GM18858 (cell line): ENCODE results near the gene CCDC9.
A peak's percentile ranks its signal among the peaks of the same experiment; 100 is the strongest.
"Not testable (repeated sequence)": the region's sequence is repeated elsewhere in the genome, so short reads cannot be mapped to it uniquely, and the experiment has no call there.

Experiments used
- ATAC-seq: cut with Tn5 transposase; IDR thresholded peaks from one replicate; pipeline ENCODE4 v1.9.1; 2021; ENCODE audit not compliant: unreplicated experiment

CCDC9 gene

GRCh38 chr19:47258895-47259555 lies 2.7 kb downstream of the CCDC9 start:
- ATAC-seq, result no peak

DNA sequence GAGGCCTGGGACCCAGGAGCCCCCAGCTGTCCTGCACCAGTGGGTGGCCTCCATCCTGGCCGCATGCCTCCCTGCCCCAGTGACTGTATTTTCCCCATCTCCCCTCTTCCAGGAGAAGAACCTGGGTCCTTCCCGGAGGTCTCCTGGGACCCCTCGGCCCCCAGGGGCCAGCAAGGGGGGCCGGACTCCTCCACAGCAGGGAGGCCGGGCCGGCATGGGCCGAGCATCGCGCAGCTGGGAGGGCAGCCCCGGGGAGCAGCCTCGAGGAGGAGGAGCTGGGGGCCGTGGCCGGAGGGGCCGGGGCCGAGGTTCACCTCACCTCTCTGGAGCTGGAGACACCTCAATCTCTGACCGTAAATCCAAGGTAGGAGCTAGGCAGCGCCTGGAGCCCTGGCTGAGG lies 4.2 kb downstream of the CCDC9 start:
- no peak for ATAC-seq

- ATAC-seq, result not testable (repeated sequence)
Measured at GRCh38 chr19:47261946-47262793, 5.8 kb downstream of the CCDC9 start.

- no peak for ATAC-seq
Measured at GRCh38 chr19:47264629-47265028, 8.3 kb downstream of the CCDC9 start.

- ATAC-seq, result no peak
Measured at GRCh38 chr19:47266401-47266941, 10.1 kb downstream of the CCDC9 start.

- ATAC-seq, result no peak
Measured at GRCh38 chr19:47267350-47267759, 11.0 kb downstream of the CCDC9 start.

DNA sequence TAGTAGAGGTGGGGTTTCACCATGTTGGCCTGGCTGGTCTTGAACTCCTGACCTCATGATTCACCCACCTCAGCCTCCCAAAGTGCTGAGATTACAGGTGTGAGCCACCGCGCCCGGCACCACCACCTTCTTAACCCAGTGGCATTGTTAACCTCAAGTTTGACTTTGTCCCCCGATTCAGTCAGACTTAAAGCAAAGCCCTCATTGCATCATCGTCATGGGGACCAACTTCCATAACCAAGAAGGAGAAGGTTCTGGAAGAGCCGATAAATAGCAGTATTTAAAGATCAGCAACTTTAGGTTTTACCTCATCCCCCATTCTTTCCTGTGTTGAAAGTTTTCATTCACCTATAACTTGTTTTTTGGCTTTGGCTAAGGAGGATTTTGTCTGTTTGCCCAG lies 11.7 kb downstream of the CCDC9 start:
- ATAC-seq, result no peak

DNA sequence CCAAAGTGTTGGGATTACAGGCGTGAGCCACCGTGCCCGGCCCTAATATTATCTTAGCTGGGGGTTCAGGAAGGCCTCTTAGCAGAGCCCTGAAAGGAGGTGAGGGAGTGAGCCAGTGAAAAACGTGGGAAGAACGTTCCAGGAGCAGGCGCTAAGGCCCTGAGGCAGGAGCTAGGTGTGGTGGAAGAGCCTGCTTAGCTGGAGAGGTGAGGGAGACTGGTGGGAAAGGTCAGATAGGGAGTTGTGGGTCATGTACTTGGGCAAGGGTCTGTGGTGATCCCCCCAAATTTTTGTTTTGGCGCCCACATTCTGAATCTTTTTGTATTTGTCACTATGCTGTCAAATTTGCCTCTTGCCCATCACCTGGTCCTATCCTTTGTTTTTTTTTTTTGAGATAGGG lies 13.3 kb downstream of the CCDC9 start:
- ATAC-seq, result no peak

DNA sequence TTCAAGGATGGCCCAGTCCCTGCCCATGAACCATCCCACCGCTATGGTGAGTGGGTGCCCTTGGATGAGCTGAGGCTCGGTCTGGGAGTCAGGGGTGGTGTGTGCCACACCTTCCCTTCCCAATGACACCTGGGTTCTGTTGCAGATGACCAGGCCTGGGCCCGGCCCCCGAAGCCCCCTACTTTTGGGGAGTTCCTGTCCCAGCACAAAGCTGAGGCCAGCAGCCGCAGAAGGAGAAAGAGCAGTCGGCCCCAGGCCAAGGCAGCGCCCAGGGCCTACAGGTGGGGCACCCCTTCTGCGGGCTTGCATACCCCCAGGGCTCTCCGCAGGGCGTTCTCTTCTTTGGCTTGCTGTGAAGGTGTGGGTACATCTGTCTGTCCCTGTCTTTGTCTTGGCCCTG lies 14.1 kb downstream of the CCDC9 start:
- no peak for ATAC-seq

GRCh38 chr19:47271949-47272348 lies 15.6 kb downstream of the CCDC9 start:
- no peak for ATAC-seq

- ATAC-seq, result no peak
Measured at GRCh38 chr19:47272448-47273312, 16.4 kb downstream of the CCDC9 start.

- ATAC-seq, result peak; percentile 41
Measured at GRCh38 chr19:47273313-47274070, 17.2 kb downstream of the CCDC9 start.

- ATAC-seq, result no peak
Measured at GRCh38 chr19:47274071-47274890, 18.0 kb downstream of the CCDC9 start, which contains the start of gene INAFM1. INAFM1 (plus strand) TSS chr19:47274885; CDS start chr19:47274920, 35 bp downstream.

DNA sequence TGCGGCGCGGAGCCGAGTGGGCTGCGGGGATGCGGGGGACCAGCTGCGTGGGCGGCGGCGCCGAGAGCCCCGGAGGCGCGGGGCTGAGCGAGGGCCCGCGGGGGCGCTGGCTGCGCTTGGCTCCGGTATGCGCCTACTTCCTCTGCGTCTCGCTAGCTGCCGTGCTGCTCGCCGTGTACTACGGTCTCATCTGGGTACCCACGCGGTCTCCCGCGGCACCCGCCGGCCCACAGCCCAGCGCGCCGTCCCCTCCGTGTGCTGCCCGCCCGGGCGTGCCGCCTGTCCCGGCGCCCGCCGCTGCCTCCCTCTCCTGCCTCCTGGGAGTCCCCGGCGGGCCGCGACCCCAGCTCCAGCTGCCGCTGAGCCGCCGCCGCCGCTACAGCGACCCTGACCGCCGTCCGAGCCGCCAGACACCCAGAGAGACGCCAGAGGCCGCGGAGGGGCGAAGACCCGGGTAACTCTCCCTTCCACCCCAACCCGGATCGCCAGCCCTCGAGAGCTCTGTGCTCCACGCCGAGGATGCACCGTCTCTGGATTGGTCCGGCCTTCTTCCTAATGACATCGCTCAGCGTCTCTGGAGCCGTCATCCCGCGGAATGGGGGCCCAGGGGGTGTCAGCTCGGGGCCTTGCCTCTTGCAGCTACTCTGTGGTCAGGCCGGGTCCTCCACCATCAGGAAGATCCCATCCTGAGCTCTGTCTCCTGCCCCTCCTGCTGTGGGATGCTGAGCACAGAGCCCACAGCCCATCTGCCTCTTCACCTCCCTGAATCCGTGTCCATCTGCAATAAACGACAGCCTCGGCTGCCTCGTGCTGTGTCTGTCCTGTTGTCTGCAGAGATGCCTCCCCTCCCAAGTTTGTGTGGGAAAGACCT lies 18.8 kb downstream of the CCDC9 start:
- ATAC-seq, result no peak

DNA sequence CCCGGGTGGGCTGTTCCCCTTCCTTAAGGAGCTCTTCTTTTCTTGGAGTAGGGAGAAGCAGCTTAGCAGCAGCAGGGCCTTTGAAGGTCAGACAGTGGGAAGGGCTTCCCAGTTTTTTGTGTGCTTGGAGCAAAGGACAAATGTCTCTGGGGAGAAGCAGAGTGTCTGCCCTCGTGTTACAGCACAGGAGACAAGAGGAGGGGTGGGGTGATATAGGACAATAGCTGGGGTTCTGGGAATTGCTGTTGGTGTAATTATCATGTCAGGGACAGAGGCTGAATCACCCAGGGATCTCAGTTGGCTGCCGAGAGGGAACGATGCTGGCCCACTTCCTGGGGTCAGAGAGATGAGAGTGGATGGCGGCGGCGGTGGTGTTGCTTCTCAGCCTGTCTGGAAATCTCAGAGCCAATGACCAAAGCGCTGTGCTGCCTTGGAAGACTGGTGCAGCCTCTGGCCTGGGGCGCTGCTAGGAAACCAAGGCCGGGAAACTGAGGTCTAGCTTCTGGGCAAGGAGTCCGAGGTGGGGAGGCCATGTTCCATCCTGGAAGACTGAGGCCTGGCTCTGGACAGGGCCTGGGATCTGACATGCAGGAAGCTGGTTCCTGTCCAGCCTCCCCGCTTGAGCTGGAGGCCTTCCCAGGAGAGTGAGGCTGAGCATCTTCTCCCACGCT lies 19.6 kb downstream of the CCDC9 start:
- ATAC-seq, result no peak

- not testable (repeated sequence) for ATAC-seq
Measured at GRCh38 chr19:47276513-47276912, 20.2 kb downstream of the CCDC9 start.

DNA sequence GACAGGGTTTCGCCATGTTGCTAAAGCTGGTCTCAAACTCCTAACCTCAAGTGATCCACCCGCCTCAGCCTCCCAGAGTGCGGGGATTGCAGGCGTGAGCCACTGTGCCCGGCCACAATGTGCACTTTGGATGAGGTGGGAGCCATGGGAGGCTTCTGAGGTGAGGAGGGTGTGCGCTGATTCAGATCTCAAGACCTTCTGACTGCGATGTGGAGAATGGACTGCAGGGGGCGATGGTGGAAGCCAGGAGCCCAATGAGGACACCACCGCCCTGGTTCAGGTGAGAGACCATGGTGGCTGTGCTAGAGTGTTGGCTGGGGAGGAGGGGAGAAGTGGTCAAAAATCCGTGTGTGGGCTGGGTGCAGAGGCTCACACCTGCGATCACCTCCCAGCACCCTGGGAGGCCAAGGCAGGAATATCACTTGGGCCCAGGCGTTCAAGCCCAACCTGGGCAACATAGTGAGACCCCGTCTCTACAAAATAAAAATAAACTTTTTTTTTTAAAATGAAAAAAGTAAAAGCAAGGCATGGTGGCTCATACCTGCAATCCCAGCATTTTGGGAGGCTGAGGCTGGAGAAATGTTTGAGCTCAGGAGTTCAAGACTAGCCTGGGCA lies 24.0 kb downstream of the CCDC9 start:
- no peak for ATAC-seq
